Measurements from ENCODE around the gene POR. TPM values are rescaled to one million over a fixed set of nuclear protein-coding genes. Genes with fewer than 3 reads are reported as not detected.
"Not testable (repeated sequence)": the region's sequence is repeated elsewhere in the genome, so short reads cannot be mapped to it uniquely, and the experiment has no call there.

Gene POR
- total and polyA plus RNA-seq, 2 of the 13 experiments (the other 11 are each of a cell fraction or from before 2014, with no cell fraction given), result 145 to 266 TPM

DNA sequence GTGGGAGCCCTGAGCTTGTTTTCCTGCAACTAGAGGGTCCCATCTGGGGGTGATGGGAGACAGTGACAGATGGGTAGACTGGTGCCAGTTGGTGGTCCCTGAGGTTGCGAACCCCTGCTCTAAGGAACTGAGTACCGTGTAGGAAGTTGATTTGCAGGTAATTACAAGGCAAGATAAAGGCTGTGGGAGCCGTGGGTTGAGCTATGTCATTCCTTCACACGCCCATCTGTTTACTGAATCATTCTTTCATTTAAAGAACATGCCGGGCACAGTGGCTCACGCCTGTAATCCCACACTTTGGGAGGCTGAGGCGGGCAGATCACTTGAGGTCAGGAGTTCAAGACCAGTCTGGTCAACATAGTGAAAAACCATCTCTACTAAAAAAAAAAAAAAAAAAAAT lies 23.7 kb upstream of the POR start:
- CTCF ChIA-PET (ENCODE audit: low intra/inter-chr PET ratio, low total read pairs); intact Hi-C loops (cut with micrococcal nuclease; ENCODE audit: unreplicated experiment): not testable (repeated sequence)
- WGBS (ENCODE audit: low lambda C conversion rate), result 92% methylated on average over 7 of the region's 7 CpGs

DNA sequence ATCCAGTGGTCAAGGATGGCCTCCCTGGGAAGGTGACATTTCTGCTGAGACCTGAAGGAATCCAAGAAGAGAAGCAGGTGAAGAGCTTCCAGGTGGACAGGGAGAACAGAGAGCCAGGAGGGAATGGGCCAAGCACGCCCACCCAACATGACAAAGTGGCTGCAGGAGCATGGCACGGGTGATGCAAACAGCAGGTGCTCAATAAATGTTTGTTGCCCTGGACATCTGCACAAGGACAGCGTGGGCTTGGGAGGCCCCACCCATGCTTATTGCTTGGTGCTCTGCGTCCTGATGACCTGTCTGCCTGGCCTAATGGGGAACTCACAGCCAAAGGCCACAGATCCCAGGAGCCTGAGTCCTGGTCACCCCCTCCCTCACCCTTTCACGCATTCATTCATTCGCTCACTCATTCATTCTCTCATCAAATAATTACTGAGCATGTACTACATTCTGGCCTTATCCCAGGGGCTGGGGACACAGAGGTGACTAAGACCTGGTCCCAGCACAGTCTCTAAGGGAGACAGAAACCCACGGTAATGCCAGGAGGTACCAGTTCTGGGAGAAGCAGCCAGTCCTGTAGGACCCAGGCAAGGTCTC lies 23.0 kb upstream of the POR start:
- Histone ChIP-seq H2AFZ (ENCODE audit: low read length) (no peak overlapping the region), H3K9ac (ENCODE audit: insufficient read depth, low read depth, low read length) (no peak overlapping the region), H3K27ac (ENCODE audit: extremely low read length, insufficient read depth, low read length) (no peak overlapping the region), H3K9me3 (ENCODE audit: low read length) (no peaks in the 10 kb centered on the region), H3K4me2 (ENCODE audit: low read depth, low read length) (no peak overlapping the region), H3K27me3 (ENCODE audit: control insufficient read depth in 1 of 2, insufficient read depth in 2 of 2, low read length in 2 of 2) (no peaks in the 10 kb centered on the region), H3K36me3 (replicated peaks in 1 of 2; ENCODE audit: control insufficient read depth in 1 of 2, insufficient read depth in 2 of 2, low read length in 2 of 2) (no peaks in the 10 kb centered on the region; a peak in 1 of 5 replicates), H3K4me3 (replicated peaks in 1 of 3; ENCODE audit: insufficient read depth in 1 of 3, low read depth in 2 of 3, low read length in 3 of 3) (no peak overlapping the region), H4K20me1 (ENCODE audit: insufficient read depth, low read length) (no peaks in the 10 kb centered on the region), H3K79me2 (ENCODE audit: insufficient read depth, low read length) (no peaks in the 10 kb centered on the region), H3K4me1 (ENCODE audit: insufficient read depth, low read length) (peaks cover 35% of the 10 kb centered on the region)
- ChIA-PET CTCF (ENCODE audit: low intra/inter-chr PET ratio, low total read pairs) (no interaction called here), POLR2A (interaction anchor here (1.0 to 1.4 kb wide), 2 partner anchors 14 to 23 kb away, joined by 3 read pairs; partner anchors contain the start of gene POR)
- BruUV-seq (replicated peaks), result no TSS peak
- 96% methylated on average over 5 of the region's 7 CpGs for WGBS (ENCODE audit: low lambda C conversion rate)
- no peak for FAIRE-seq
- TF ChIP-seq, protein P1, sequence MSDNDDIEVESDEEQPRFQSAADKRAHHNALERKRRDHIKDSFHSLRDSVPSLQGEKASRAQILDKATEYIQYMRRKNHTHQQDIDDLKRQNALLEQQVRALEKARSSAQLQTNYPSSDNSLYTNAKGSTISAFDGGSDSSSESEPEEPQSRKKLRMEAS (IDR thresholded peaks at IDR 0.05), result 0 out of 2 replicates have a peak, but pooled peaks have one; percentile 3
- TF ChIP-seq ZKSCAN8 (CRISPR knock-in tag; IDR thresholded peaks at IDR 0.05; ENCODE audit: borderline replicate concordance), result peak; percentile 84; the same call in 1 of the 2 replicates
- TF ChIP-seq, protein P2, sequence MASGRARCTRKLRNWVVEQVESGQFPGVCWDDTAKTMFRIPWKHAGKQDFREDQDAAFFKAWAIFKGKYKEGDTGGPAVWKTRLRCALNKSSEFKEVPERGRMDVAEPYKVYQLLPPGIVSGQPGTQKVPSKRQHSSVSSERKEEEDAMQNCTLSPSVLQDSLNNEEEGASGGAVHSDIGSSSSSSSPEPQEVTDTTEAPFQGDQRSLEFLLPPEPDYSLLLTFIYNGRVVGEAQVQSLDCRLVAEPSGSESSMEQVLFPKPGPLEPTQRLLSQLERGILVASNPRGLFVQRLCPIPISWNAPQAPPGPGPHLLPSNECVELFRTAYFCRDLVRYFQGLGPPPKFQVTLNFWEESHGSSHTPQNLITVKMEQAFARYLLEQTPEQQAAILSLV (CRISPR knock-in tag; IDR thresholded peaks at IDR 0.05; ENCODE audit: borderline replicate concordance), result no peak
- intact Hi-C loops (cut with micrococcal nuclease; ENCODE audit: unreplicated experiment) (no loop called here), in situ Hi-C loops (cut with HindIII; ENCODE audit: extremely low pct_ligation_motif_present, low pct_unique_long_range_greater_than_20kb) (no loop called here)
- ATAC-seq, result no peak
- no peak for DNase-seq (ENCODE audit: low spot score)

More for the DNA sequence above, 23.7 kb upstream of the POR start:
- H3K4me3 ChIP-seq (replicated peaks in 1 of 3; ENCODE audit: insufficient read depth in 1 of 3, low read depth in 2 of 3, low read length in 3 of 3); H3K27ac ChIP-seq (ENCODE audit: extremely low read length, insufficient read depth, low read length); H2AFZ ChIP-seq (ENCODE audit: low read length); H3K9ac ChIP-seq (ENCODE audit: insufficient read depth, low read depth, low read length); H3K4me2 ChIP-seq (ENCODE audit: low read depth, low read length); ATAC-seq; H3K79me2 ChIP-seq (ENCODE audit: insufficient read depth, low read length); H3K27me3 ChIP-seq (ENCODE audit: control insufficient read depth in 1 of 2, insufficient read depth in 2 of 2, low read length in 2 of 2); POLR2A ChIA-PET; BruUV-seq (replicated peaks); H4K20me1 ChIP-seq (ENCODE audit: insufficient read depth, low read length); H3K36me3 ChIP-seq (replicated peaks in 1 of 2; ENCODE audit: control insufficient read depth in 1 of 2, insufficient read depth in 2 of 2, low read length in 2 of 2); FAIRE-seq; in situ Hi-C loops (cut with HindIII; ENCODE audit: extremely low pct_ligation_motif_present, low pct_unique_long_range_greater_than_20kb); DNase-seq (ENCODE audit: low spot score); H3K9me3 ChIP-seq (ENCODE audit: low read length): not testable (repeated sequence)
- H3K4me1 ChIP-seq (ENCODE audit: insufficient read depth, low read length), result peaks cover 28% of the 10 kb centered on the region
